ENCODE data around the gene PLPPR5.
"Not testable (repeated sequence)": the region's sequence is repeated elsewhere in the genome, so short reads cannot be mapped to it uniquely, and the experiment has no call there.

Gene PLPPR5

DNA sequence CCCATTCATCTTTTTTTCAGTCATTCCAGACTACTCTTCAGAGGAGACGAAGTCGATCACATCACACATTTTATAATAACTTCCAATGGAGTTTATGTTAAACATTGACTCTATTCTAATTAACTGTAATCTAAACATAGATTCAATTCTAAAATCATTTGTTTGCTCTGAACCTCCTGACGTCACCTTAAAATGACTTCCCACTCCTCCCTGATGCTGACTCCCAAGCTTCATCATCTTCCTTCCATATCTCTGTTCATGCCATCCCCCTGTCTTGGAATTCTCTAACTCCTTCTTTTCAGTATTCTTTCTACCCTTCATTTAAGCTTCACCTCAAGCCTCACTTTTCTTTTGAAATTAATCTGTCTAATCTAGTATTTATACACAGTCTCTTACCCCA lies 45.1 kb upstream of the PLPPR5 start:
- Histone ChIP-seq H3K27ac (ENCODE audit: extremely low read depth, low read depth, low read length) (no peak overlapping the region), H3K4me1 (ENCODE audit: control insufficient read depth, insufficient read depth, low read length) (no peaks in the 10 kb centered on the region), H3K4me3 (ENCODE audit: low read depth, low read length) (no peak overlapping the region), H3K9me3 (ENCODE audit: control insufficient read depth, insufficient read depth, low read depth, low read length) (no peaks in the 10 kb centered on the region), H3K36me3 (ENCODE audit: control insufficient read depth in 2 of 2, insufficient read depth in 1 of 2, low read length in 2 of 2) (no peaks in the 10 kb centered on the region)
- TF ChIP-seq ZNF549 (tag by site-specific recombination; IDR thresholded peaks at IDR 0.05), result no peak
- TF ChIP-seq, protein P1, sequence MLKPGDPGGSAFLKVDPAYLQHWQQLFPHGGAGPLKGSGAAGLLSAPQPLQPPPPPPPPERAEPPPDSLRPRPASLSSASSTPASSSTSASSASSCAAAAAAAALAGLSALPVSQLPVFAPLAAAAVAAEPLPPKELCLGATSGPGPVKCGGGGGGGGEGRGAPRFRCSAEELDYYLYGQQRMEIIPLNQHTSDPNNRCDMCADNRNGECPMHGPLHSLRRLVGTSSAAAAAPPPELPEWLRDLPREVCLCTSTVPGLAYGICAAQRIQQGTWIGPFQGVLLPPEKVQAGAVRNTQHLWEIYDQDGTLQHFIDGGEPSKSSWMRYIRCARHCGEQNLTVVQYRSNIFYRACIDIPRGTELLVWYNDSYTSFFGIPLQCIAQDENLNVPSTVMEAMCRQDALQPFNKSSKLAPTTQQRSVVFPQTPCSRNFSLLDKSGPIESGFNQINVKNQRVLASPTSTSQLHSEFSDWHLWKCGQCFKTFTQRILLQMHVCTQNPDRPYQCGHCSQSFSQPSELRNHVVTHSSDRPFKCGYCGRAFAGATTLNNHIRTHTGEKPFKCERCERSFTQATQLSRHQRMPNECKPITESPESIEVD (tag by site-specific recombination; IDR thresholded peaks at IDR 0.05), result no peak
- TF ChIP-seq, protein P2, sequence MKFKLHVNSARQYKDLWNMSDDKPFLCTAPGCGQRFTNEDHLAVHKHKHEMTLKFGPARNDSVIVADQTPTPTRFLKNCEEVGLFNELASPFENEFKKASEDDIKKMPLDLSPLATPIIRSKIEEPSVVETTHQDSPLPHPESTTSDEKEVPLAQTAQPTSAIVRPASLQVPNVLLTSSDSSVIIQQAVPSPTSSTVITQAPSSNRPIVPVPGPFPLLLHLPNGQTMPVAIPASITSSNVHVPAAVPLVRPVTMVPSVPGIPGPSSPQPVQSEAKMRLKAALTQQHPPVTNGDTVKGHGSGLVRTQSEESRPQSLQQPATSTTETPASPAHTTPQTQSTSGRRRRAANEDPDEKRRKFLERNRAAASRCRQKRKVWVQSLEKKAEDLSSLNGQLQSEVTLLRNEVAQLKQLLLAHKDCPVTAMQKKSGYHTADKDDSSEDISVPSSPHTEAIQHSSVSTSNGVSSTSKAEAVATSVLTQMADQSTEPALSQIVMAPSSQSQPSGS (tag by site-specific recombination; IDR thresholded peaks at IDR 0.05; ENCODE audit: low read depth), result peak; percentile 29; the same call in 1 of the 2 replicates
- ChIA-PET POLR2A (no interaction called here), CTCF (no interaction called here)

DNA sequence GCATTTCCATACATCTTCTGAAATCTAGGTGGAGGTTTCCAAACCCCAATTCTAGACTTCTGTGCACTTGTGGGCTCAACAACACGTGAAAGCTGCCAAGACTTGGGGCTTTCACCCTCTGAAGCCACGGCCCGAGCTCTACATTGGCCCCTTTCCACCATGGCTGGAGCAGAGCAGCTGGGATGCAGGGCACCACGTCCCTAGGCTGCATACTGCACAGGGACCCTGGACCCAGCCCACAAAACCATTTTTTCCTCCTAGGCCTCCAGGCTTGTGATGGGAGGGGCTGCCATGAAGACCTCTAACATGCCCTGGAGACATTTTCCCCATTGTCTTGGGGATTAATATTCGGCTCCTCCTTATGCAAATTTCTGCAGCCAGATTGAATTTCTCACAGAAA lies 32.1 kb upstream of the PLPPR5 start:
- POLR2A ChIA-PET; H3K27ac ChIP-seq (ENCODE audit: extremely low read depth, low read depth, low read length); H3K36me3 ChIP-seq (ENCODE audit: control insufficient read depth in 2 of 2, insufficient read depth in 1 of 2, low read length in 2 of 2); H3K4me3 ChIP-seq (ENCODE audit: low read depth, low read length); H3K4me1 ChIP-seq (ENCODE audit: control insufficient read depth, insufficient read depth, low read length); H3K9me3 ChIP-seq (ENCODE audit: control insufficient read depth, insufficient read depth, low read depth, low read length); CTCF ChIA-PET: not testable (repeated sequence)
- peak; percentile 83 for TF ChIP-seq ZNF585B (tag by site-specific recombination; IDR thresholded peaks at IDR 0.05)

DNA sequence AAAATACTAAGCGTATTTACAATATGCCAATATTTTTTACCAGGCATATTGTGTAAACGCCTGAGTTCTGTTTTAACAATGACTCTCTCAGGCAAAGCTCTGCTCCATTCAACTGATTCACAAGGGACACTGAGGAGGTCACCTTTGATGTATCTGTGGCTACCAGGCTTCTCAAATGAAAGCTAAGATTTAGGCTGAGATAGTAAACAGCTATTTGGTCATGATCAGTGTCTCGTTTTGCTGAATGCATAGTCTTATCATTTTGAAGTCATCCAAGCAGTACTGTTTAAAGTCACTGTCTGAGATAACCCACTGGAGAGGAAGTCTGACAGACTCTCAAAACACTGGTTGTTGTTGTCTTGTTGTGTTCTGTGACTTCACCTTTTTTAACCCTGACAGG lies 13.7 kb upstream of the PLPPR5 start:
- TF ChIP-seq ZNF114 (tag by site-specific recombination; IDR thresholded peaks at IDR 0.05), result no peak
- no peak for TF ChIP-seq ZFP3 (tag by site-specific recombination; IDR thresholded peaks at IDR 0.05; ENCODE audit: low read depth)
- TF ChIP-seq ZNF302 (tag by site-specific recombination; IDR thresholded peaks at IDR 0.05; ENCODE audit: low read depth), result no peak
- TF ChIP-seq ZFP37 (tag by site-specific recombination; IDR thresholded peaks at IDR 0.05), result no peak
- no peak for TF ChIP-seq ZNF791 (tag by site-specific recombination; IDR thresholded peaks at IDR 0.05)
- TF ChIP-seq ZNF654 (tag by site-specific recombination; IDR thresholded peaks at IDR 0.05; ENCODE audit: low read depth), result no peak
- no peak for TF ChIP-seq ZNF391 (tag by site-specific recombination; IDR thresholded peaks at IDR 0.05; ENCODE audit: borderline replicate concordance, low read depth)
- TF ChIP-seq GLIS2 (tag by site-specific recombination; IDR thresholded peaks at IDR 0.05), result no peak
- TF ChIP-seq, protein P3, sequence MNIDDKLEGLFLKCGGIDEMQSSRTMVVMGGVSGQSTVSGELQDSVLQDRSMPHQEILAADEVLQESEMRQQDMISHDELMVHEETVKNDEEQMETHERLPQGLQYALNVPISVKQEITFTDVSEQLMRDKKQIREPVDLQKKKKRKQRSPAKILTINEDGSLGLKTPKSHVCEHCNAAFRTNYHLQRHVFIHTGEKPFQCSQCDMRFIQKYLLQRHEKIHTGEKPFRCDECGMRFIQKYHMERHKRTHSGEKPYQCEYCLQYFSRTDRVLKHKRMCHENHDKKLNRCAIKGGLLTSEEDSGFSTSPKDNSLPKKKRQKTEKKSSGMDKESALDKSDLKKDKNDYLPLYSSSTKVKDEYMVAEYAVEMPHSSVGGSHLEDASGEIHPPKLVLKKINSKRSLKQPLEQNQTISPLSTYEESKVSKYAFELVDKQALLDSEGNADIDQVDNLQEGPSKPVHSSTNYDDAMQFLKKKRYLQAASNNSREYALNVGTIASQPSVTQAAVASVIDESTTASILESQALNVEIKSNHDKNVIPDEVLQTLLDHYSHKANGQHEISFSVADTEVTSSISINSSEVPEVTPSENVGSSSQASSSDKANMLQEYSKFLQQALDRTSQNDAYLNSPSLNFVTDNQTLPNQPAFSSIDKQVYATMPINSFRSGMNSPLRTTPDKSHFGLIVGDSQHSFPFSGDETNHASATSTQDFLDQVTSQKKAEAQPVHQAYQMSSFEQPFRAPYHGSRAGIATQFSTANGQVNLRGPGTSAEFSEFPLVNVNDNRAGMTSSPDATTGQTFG (tag by site-specific recombination; IDR thresholded peaks at IDR 0.05; ENCODE audit: borderline replicate concordance), result no peak
- no peak for TF ChIP-seq HIC1 (tag by site-specific recombination; IDR thresholded peaks at IDR 0.05)
- no peak for TF ChIP-seq ZNF155 (tag by site-specific recombination; IDR thresholded peaks at IDR 0.05)
- no peak for TF ChIP-seq ZNF549 (tag by site-specific recombination; IDR thresholded peaks at IDR 0.05)
- TF ChIP-seq ZNF426 (tag by site-specific recombination; IDR thresholded peaks at IDR 0.05), result no peak
- no peak for TF ChIP-seq ZNF560 (tag by site-specific recombination; IDR thresholded peaks at IDR 0.05; ENCODE audit: borderline replicate concordance)
- TF ChIP-seq ZNF335 (tag by site-specific recombination; conservative IDR thresholded peaks at IDR 0.05), result no peak
- no peak for TF ChIP-seq ZNF239 (tag by site-specific recombination; IDR thresholded peaks at IDR 0.05)
- TF ChIP-seq HOXA7 (CRISPR knock-in tag; IDR thresholded peaks at IDR 0.05; ENCODE audit: borderline replicate concordance), result no peak
- TF ChIP-seq FEZF1 (tag by site-specific recombination; IDR thresholded peaks at IDR 0.05), result no peak
- TF ChIP-seq MZF1 (tag by site-specific recombination; IDR thresholded peaks at IDR 0.05; ENCODE audit: borderline replicate concordance), result no peak
- CTCF ChIA-PET, result interaction anchor here (1.0 kb wide), 1 partner anchor 224 kb away, joined by 3 read pairs; no protein-coding TSS in a partner anchor
- H3K27ac ChIP-seq (ENCODE audit: extremely low read depth, low read depth, low read length), result no peak overlapping the region
- no peaks in the 10 kb centered on the region for H3K4me1 ChIP-seq (ENCODE audit: control insufficient read depth, insufficient read depth, low read length)
- no peaks in the 10 kb centered on the region for H3K36me3 ChIP-seq (ENCODE audit: control insufficient read depth in 2 of 2, insufficient read depth in 1 of 2, low read length in 2 of 2)
- POLR2A ChIA-PET, result no interaction called here
- no peaks in the 10 kb centered on the region for H3K9me3 ChIP-seq (ENCODE audit: control insufficient read depth, insufficient read depth, low read depth, low read length)
- H3K4me3 ChIP-seq (ENCODE audit: low read depth, low read length), result no peak overlapping the region

All from HEK293 (cell line).